ENCODE results near the gene CCL13.

DNA sequence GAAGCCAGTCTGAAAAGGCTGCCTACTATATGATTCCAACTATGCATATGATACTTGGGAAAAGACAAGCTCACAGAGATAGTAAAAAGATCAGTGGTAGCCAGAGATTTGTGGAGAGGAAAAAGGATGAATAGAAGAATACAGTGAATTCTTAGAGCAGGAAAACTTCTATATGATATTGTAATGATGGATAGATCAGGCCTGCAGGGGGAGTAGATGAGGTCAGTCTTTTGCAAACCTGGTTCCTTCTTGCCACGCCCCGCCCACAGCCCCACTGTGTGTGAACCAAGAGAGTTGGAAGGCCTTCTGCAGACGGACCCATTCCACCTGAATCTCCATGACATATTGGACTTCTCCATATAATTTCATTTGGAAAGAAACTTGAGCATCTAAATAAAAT lies 37.8 kb upstream of the CCL13 start:
- no peak for TF ChIP-seq RFX5 (IDR thresholded peaks at IDR 0.05; ENCODE audit: low read length)
- no peak for TF ChIP-seq ELF1 (IDR thresholded peaks at IDR 0.05)
- TF ChIP-seq POLR2AphosphoS5 (IDR thresholded peaks at IDR 0.05; ENCODE audit: low read depth, low read length) = no peak
